GM12872 (cell line): ENCODE data around the gene NTNG1.

Experiments used
- TF ChIP-seq, protein P1 (sequence below): IDR thresholded peaks from 3 replicates; pipeline ENCODE4 v1.5.1; 2011; ENCODE audit warnings: low read depth, mild to moderate bottlenecking, low read length, moderate library complexity; ENCODE audit not compliant: insufficient read depth

NTNG1 gene

DNA sequence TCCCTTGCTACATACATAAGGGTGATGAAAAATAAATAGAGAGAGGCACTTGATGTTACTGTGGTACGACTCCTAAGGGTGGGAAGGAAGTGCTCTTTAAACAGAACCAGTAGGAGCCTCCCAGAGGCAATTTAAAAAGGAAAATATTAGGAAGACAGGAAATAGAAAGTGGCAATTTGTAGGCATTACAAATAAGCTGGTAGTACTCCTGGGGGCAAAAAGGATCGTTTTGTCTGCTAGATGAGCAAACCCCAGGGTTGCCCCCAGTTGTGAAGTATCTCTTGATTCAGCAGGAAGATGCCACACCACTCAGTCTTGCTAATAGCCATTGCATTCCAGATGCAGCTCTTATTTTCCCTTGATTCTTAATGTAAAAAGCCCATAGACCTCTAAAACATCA, 303.0 kb downstream of the NTNG1 start:
- TF ChIP-seq, protein P1, sequence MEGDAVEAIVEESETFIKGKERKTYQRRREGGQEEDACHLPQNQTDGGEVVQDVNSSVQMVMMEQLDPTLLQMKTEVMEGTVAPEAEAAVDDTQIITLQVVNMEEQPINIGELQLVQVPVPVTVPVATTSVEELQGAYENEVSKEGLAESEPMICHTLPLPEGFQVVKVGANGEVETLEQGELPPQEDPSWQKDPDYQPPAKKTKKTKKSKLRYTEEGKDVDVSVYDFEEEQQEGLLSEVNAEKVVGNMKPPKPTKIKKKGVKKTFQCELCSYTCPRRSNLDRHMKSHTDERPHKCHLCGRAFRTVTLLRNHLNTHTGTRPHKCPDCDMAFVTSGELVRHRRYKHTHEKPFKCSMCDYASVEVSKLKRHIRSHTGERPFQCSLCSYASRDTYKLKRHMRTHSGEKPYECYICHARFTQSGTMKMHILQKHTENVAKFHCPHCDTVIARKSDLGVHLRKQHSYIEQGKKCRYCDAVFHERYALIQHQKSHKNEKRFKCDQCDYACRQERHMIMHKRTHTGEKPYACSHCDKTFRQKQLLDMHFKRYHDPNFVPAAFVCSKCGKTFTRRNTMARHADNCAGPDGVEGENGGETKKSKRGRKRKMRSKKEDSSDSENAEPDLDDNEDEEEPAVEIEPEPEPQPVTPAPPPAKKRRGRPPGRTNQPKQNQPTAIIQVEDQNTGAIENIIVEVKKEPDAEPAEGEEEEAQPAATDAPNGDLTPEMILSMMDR: no peak

DNA sequence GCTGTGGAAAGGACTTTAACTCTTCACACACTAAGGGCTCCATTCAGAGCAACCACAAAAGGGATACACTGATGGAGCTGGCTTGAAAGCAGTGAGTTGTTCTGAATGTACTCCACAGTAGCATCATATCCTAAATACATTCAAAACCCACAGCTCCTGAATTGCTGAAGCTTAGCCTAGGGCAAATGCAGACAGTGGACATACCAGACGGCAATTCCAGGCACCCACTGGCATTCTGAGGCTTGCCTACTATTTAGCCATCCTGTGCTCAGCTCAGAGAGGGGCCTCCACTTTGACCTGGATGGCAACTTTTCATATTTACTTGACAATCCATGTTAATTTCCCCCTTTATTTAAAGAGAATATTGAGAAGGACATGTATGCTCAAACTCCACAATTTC, 303.5 kb downstream of the NTNG1 start:
- TF ChIP-seq, protein P1: no peak

DNA sequence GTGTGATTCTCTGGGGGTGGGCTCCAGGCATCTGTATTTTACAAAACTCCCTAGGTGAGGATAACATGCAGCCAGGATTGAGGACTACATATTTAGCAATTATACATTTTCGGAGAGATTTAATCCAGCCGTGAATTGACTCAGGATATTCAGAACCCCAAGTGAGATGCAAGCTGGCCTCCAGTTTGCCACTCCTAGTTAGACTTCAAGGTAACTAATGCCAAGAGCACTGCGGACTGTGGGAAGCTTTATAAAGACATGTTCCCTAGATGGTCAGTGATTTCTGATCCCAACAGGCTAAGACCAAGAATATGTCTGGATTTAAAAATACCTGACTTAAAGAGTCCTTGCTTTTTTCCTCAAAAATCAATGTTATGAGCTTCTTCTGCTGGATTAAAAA, 308.5 kb downstream of the NTNG1 start:
- TF ChIP-seq, protein P1: no peak

DNA sequence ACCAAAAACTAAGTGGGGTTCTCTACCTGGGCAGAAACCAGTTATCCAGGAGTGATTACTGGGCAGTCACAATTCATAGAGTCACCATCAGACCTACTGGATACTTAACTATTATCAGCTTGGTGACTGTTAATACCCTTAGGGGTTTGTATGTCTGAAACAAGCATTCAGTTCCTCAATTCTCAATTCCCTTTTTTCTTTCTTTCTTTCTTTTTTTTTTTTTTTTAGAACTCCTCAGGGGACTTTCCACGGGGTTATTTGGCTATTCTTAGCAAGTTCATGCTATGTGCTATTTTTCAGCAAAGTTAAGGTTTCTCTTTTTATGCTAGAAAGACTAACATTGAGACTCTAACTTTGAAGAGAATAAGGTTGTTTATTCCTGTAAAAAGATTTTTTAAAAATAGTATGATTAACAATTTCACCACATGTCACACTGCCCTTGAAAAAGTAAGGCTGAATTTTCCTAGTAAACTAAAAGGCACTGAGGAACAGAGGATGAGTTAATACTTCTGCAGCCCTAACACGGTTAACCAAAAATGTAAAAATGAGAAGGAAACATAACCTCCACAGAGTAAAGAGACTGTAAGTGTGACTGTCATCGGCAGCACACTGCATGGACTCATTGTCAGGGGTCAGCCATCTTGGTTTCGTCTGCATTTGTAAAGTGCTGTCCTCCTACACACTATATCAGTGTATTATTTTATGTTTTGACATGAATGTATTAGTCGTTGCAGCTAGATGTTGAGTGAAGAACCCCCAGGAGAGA, 310.2 kb downstream of the NTNG1 start:
- TF ChIP-seq, protein P1: no peak

DNA sequence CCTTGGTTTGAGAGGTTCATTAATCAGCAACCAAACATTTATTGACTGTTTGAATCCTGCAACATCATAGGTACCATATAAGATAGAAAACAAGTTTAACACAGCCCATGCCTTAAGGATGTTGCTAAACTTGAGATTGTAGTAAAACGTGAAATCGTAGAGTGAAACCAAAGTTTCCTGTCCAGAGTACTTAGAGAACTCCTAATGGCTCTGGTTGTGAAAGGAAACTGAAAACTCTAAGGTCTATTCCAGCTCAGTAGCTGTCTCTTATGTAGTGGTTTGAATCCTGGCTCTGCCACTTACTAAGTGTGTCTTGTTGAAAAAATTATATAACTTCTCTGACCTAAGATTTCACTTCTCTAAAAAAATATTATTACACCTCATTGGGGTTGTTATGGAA, 310.9 kb downstream of the NTNG1 start:
- TF ChIP-seq, protein P1: no peak

DNA sequence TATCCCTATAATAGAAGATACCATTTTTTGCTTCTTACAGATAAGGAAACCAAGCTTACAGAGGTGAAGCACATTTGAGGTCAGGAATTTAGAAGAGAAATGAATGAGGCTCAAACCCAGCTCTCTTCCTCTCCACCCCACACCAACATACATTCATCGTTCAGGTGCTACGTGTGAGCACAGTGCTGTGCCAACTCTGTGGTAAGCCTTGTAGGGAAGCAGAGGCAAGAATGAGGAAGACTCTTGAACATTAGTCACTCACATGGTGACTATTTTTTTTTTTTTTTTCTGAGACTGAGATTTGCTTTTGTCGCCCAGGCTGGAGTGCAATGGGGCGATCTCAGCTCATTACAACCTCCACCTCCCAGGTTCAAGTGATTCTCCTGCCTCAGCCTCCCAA, 314.0 kb downstream of the NTNG1 start:
- TF ChIP-seq, protein P1: no peak

DNA sequence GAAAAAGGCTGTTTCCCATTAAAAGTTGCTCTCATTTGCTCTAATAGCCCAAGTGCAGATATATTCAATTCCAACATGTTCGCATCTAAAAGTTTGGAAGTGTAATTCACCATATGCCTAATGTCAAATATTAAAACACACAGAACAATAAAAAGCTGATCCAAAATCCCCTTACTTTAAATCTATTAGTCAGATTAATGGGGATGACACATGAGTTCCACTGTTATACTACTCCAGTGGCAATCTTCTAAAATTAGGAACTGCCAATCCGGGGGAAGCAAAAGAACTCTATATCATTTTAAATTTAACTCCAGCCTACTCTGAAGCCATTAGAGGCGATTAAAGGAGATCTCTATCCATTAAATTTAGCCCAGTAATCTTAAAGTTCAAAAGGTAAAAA, 317.1 kb downstream of the NTNG1 start:
- TF ChIP-seq, protein P1: no peak
